ENCODE data around the gene MED13. TPM values are rescaled to one million over a fixed set of nuclear protein-coding genes. Genes with fewer than 3 reads are reported as not detected.
A peak's percentile ranks its signal among the peaks of the same experiment; 100 is the strongest.

The MED13 gene
- total RNA-seq, 1 experiment from 2014 or later, result 60.7 TPM

DNA sequence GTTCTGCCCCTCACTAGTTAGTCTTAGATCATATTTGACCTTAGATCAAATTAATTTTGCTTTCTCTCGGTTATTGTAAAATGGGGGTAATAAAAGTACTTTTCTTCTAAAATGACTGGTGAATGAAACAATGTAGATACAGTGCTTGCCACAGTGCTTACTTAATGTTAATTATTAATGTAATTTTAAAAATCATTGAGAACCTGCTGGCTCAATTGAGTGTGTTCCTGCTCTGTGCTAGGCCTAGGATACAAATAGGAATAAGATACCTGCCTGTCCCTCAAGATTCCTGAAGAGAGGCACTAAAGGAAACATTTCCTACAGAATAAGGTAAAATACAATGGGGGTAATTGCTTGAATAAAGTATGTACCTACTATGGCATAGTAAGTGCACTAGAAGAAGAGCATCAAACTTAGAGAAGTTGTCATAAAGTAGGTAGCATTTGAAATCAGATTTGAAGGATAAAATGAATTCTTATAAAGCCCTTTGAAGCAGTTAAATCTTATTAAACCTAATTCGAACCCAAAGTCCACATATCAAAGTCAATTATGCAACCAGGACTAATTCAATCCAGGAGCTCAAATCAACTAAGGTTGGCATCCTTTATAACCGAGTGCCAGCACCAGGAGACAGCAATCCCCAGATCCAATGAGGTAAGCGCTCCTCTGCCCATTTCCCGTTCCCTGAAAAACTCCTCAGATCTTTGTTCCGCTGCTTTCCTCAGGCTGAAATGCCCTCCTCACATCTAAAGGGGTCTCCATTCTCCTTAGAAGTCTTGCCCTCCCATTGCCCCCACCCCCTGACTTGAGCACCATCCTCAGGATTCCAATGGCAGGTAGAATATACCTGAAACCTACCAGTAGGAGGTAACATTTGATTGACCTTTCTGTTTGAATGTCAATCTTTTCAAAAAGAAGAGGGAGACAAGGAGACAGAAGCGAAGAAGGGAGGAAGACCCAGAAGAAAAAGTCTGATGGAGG is 2.4 kb upstream of the MED13 start:
- Histone ChIP-seq H2AFZ (ENCODE audit: low read length) (no peak overlapping the region), H2BK120ac (ENCODE audit: low read depth, low read length, poor library complexity, severe bottlenecking) (no peak overlapping the region), H3K18ac (ENCODE audit: insufficient read length, low read depth, low read length) (no peak overlapping the region), H3K79me1 (ENCODE audit: insufficient read depth, low read depth, low read length, poor library complexity, severe bottlenecking) (no peaks in the 10 kb centered on the region), H3K27me3 (ENCODE audit: insufficient read depth, low read length) (no peaks in the 10 kb centered on the region), H3K56ac (ENCODE audit: insufficient read length, low read depth, low read length) (no peak overlapping the region), H2BK12ac (ENCODE audit: insufficient read length, low read depth, low read length) (no peak overlapping the region), H3K9me3 (ENCODE audit: control insufficient read depth, low read depth, low read length) (no peaks in the 10 kb centered on the region), H3K79me2 (ENCODE audit: insufficient read depth, low read length) (peaks cover 22% of the 10 kb centered on the region; the same call in 1 of the 2 replicates), H2AK5ac (ENCODE audit: insufficient read length, low read length) (no peak overlapping the region), H3K4me1 (ENCODE audit: insufficient read depth, low read length) (no peaks in the 10 kb centered on the region), H4K20me1 (ENCODE audit: control insufficient read depth, insufficient read depth, insufficient read length) (no peaks in the 10 kb centered on the region), H3K27ac (ENCODE audit: insufficient read length, low read depth, low read length) (no peak overlapping the region), H3K14ac (ENCODE audit: insufficient read depth, low read length) (no peak overlapping the region), H3K23ac (ENCODE audit: insufficient read length, low read depth, low read length) (no peak overlapping the region), H3K4ac (ENCODE audit: low read depth, low read length) (no peak overlapping the region), H3T11ph (ENCODE audit: low read length) (no peak overlapping the region), H2BK20ac (ENCODE audit: low read depth, low read length, poor library complexity, severe bottlenecking) (no peak overlapping the region), H4K8ac (replicated peaks; ENCODE audit: insufficient read length, low read depth, low read length) (no peak overlapping the region), H3K9ac (ENCODE audit: extremely low read depth, insufficient read length, low read length) (no peak overlapping the region), H4K5ac (ENCODE audit: insufficient read length, low read depth, low read length) (no peak overlapping the region), H3K4me2 (ENCODE audit: insufficient read depth, insufficient read length, low read length) (no peak overlapping the region), H2BK15ac (ENCODE audit: low read depth, low read length) (no peak overlapping the region), H3K23me2 (ENCODE audit: insufficient read length, low read depth, low read length, poor library complexity, severe bottlenecking) (peaks cover 9% of the 10 kb centered on the region), H4K91ac (ENCODE audit: insufficient read length, low read depth, low read length) (no peak overlapping the region), H2BK5ac (ENCODE audit: insufficient read length, low read length) (no peak overlapping the region)
- H3K4me1 Mint-ChIP-seq, result peaks cover 24 to 28% of the 10 kb centered on the region in 2 experiments
- WGBS (ENCODE audit: extremely low coverage, insufficient read length, low lambda C conversion rate), result no CpG with 5 or more reads among the region's 7 CpGs
- DNase-seq, result peak; percentile 62
- peaks cover 2 to 12% (median 8%) of the 10 kb centered on the region in 3 experiments; a peak in 5 of 7 replicates for H3K36me3 Mint-ChIP-seq (ENCODE audit: insufficient read depth in 1 of 3, low read depth in 3 of 3)
- no peaks in the 10 kb centered on the region; the same call in 1 of the 2 replicates for H3K27me3 Mint-ChIP-seq (ENCODE audit: low read depth)
- no peaks in the 10 kb centered on the region; a peak in 1 of 5 replicates for H3K9me3 Mint-ChIP-seq
- peak overlapping the region in 1 of 3 experiments; percentile 41; a peak in 3 of 7 replicates for H3K27ac Mint-ChIP-seq
- H3K4me3 Mint-ChIP-seq, result no peak overlapping the region
- TF ChIP-seq CTCF (conservative IDR thresholded peaks at IDR 0.05), result peak; percentile 34; the same call in 1 of the 3 replicates

All from H9 (cell line).